H54 (cell line): ENCODE data around the gene TMEM165.

Experiments
- DNase-seq: peaks from one replicate; pipeline ENCODE4 v3.0.0; 2011; ENCODE audit warnings: low spot score, mixed read lengths; ENCODE audit not compliant: insufficient read length
- FAIRE-seq: peaks from 3 replicates; lab custom pipeline; 2011; peaks lifted over from hg19 to GRCh38; lab: Jason Lieb, UNC
- POLR2A ChIP-seq: IDR thresholded peaks from 2 replicates; pipeline ENCODE4 v1.6.1; 2011; ENCODE audit warnings: low read depth, mild to moderate bottlenecking, low read length

TMEM165 gene

GRCh38 chr4:55382488-55383003 is 13.2 kb upstream of the TMEM165 start:
- no peak for DNase-seq
- no peak for TF ChIP-seq POLR2A
- no peak for FAIRE-seq

GRCh38 chr4:55385201-55385649 is 10.5 kb upstream of the TMEM165 start:
- DNase-seq (no peak), FAIRE-seq (no peak)
- no peak for TF ChIP-seq POLR2A

- FAIRE-seq, result peak; percentile 20
- DNase-seq, result no peak
- no peak for TF ChIP-seq POLR2A
These were observed 9.7 kb upstream of the TMEM165 start for GRCh38 chr4:55386073-55386472.

- DNase-seq, result no peak
- FAIRE-seq, result no peak
- no peak for TF ChIP-seq POLR2A
These were observed 8.9 kb upstream of the TMEM165 start for GRCh38 chr4:55386840-55387239.

- DNase-seq, result no peak
- no peak for FAIRE-seq
- TF ChIP-seq POLR2A, result no peak
These were observed 2.1 kb upstream of the TMEM165 start for GRCh38 chr4:55393461-55394320.

- no peak for TF ChIP-seq POLR2A
- DNase-seq, result no peak
- FAIRE-seq, result no peak
These were observed 584 bp upstream of the TMEM165 start for GRCh38 chr4:55395218-55395528.

- no peak for FAIRE-seq
- no peak for DNase-seq
- TF ChIP-seq POLR2A, result no peak
These were observed 760 bp downstream of the TMEM165 start for GRCh38 chr4:55396308-55397125.

GRCh38 chr4:55397126-55397436 is 1.3 kb downstream of the TMEM165 start:
- FAIRE-seq (no peak), DNase-seq (no peak)
- no peak for TF ChIP-seq POLR2A

GRCh38 chr4:55397520-55398321 is 2.0 kb downstream of the TMEM165 start:
- DNase-seq (no peak), FAIRE-seq (no peak)
- TF ChIP-seq POLR2A, result no peak

- no peak for TF ChIP-seq POLR2A
- FAIRE-seq (no peak), DNase-seq (no peak)
These were observed 2.7 kb downstream of the TMEM165 start for GRCh38 chr4:55398461-55398860.

GRCh38 chr4:55398966-55399365 is 3.2 kb downstream of the TMEM165 start:
- FAIRE-seq (no peak), DNase-seq (no peak)
- TF ChIP-seq POLR2A, result no peak

GRCh38 chr4:55399581-55399980 is 3.8 kb downstream of the TMEM165 start:
- no peak for DNase-seq
- TF ChIP-seq POLR2A, result no peak
- no peak for FAIRE-seq

- DNase-seq (no peak), FAIRE-seq (no peak)
- TF ChIP-seq POLR2A, result no peak
These were observed 9.3 kb downstream of the TMEM165 start for GRCh38 chr4:55405073-55405472.

- DNase-seq (no peak), FAIRE-seq (no peak)
- no peak for TF ChIP-seq POLR2A
These were observed 10.8 kb downstream of the TMEM165 start for GRCh38 chr4:55406545-55406944.
